H1 (cell line): ENCODE results near the gene DDN. TPM values are rescaled to one million over a fixed set of nuclear protein-coding genes. Genes with fewer than 3 reads are reported as not detected.

Source experiments
- ASH2L ChIP-seq: fragments of 200-600, 300-600 bp; sonication (generic); IDR thresholded peaks from one replicate; pipeline ENCODE4 v1.7.1; 2017; ENCODE audit warnings: low read length
- BACH1 ChIP-seq: IDR thresholded peaks from 2 replicates; pipeline ENCODE4 v1.6.1; 2012; ENCODE audit warnings: low read length, improper control_type of control experiment
- CBX5 ChIP-seq: fragments of 300-800, 300-1000 bp; sonication (generic); IDR thresholded peaks from 2 replicates; pipeline ENCODE4 v1.7.1; 2016; ENCODE audit warnings: antibody characterized with exemption, low read length, low read depth
- CREB1 ChIP-seq: IDR thresholded peaks from 2 replicates; pipeline ENCODE4 v1.6.1; 2012; ENCODE audit warnings: inconsistent platforms
- CTBP2 ChIP-seq: IDR thresholded peaks from 2 replicates; pipeline ENCODE4 v1.7.0; 2011; ENCODE audit warnings: borderline replicate concordance, mild to moderate bottlenecking, moderate library complexity, mixed read lengths, low read length; ENCODE audit not compliant: insufficient read depth, insufficient read length
- EGR1 ChIP-seq: IDR thresholded peaks from 2 replicates; pipeline ENCODE4 v1.6.1; 2011; ENCODE audit warnings: low read depth, low read length, borderline replicate concordance
- EZH2 ChIP-seq: fragments of 200-600 bp; sonication (generic); IDR thresholded peaks from 2 replicates; pipeline ENCODE4 v1.7.1; 2012; ENCODE audit warnings: low read depth, mild to moderate bottlenecking, moderate library complexity, low read length, inconsistent platforms; ENCODE audit not compliant: severe bottlenecking
- FOSL1 ChIP-seq: IDR thresholded peaks from 2 replicates; pipeline ENCODE4 v1.6.1; 2011; ENCODE audit warnings: mild to moderate bottlenecking, low read depth, low read length, moderate library complexity; ENCODE audit not compliant: insufficient read depth
- HDAC2 ChIP-seq, 2 experiments: fragments of 300-600 bp in 1 of 2; sonication (generic) in 1 of 2; IDR thresholded peaks; 2 replicates each; pipeline ENCODE4 v1.6.1; 2011 to 2012; ENCODE audit warnings: low read depth in 2 of 2, low read length in 2 of 2, mild to moderate bottlenecking in 2 of 2, moderate library complexity in 2 of 2, borderline replicate concordance in 1 of 2, inconsistent platforms in 1 of 2
- JUN ChIP-seq: IDR thresholded peaks from 2 replicates; pipeline ENCODE4 v1.6.1; 2011; ENCODE audit warnings: low read depth, mild to moderate bottlenecking, improper control_type of control experiment, low read length
- KDM1A ChIP-seq: fragments of 200-600, 300-600 bp; sonication (generic); IDR thresholded peaks from 2 replicates; pipeline ENCODE4 v1.7.1; 2016; ENCODE audit warnings: mild to moderate bottlenecking, low read length, borderline replicate concordance
- MAX ChIP-seq: IDR thresholded peaks from 2 replicates; pipeline ENCODE4 v1.6.1; 2012; ENCODE audit warnings: inconsistent platforms
- PHF8 ChIP-seq: fragments of 200-600 bp; sonication (generic); conservative IDR thresholded peaks from 2 replicates; pipeline ENCODE4 v1.7.1; 2012; ENCODE audit warnings: low read depth, mild to moderate bottlenecking, inconsistent platforms, low read length, moderate library complexity
- POU5F1 ChIP-seq: IDR thresholded peaks from 2 replicates; pipeline ENCODE4 v1.6.1; 2011; ENCODE audit warnings: low read depth, mild to moderate bottlenecking, low read length, moderate library complexity
- RNF2 ChIP-seq: fragments of 200-900, 300-1000 bp; sonication (generic); IDR thresholded peaks from 2 replicates; pipeline ENCODE4 v1.7.1; 2016; ENCODE audit warnings: borderline replicate concordance, low read depth, mild to moderate bottlenecking, antibody characterized with exemption, low read length; ENCODE audit not compliant: poor library complexity, severe bottlenecking; ENCODE audit errors: missing control alignments
- SAP30 ChIP-seq: fragments of 300-600 bp; sonication (generic); IDR thresholded peaks from 2 replicates; pipeline ENCODE4 v1.7.1; 2012; ENCODE audit warnings: low read length, moderate library complexity, mild to moderate bottlenecking, inconsistent platforms; ENCODE audit not compliant: insufficient read depth, insufficient replicate concordance
- SIN3A ChIP-seq, 2 experiments: IDR thresholded peaks in 1 of 2; conservative IDR thresholded peaks in 1 of 2; 2 replicates each; pipeline ENCODE4 v1.6.1; 2011 to 2012; ENCODE audit warnings: low read length in 2 of 2, improper control_type of control experiment in 1 of 2, low read depth in 1 of 2, mild to moderate bottlenecking in 1 of 2
- SIX5 ChIP-seq: IDR thresholded peaks from 2 replicates; pipeline ENCODE4 v1.6.1; 2011; ENCODE audit warnings: mild to moderate bottlenecking, low read depth, low read length
- SUZ12 ChIP-seq: fragments of 200-600 bp; sonication (generic); IDR thresholded peaks from 2 replicates; pipeline ENCODE4 v1.6.1; 2012; ENCODE audit warnings: mild to moderate bottlenecking, inconsistent platforms, low read length, moderate library complexity, mixed read lengths
- TAF1 ChIP-seq: IDR thresholded peaks from 2 replicates; pipeline ENCODE4 v1.6.1; 2011; ENCODE audit warnings: mild to moderate bottlenecking, low read depth, low read length
- USF2 ChIP-seq: IDR thresholded peaks from 2 replicates; pipeline ENCODE4 v1.6.1; 2011; ENCODE audit warnings: low read length, improper control_type of control experiment
- YY1 ChIP-seq: IDR thresholded peaks from 2 replicates; pipeline ENCODE4 v1.6.1; 2011; ENCODE audit warnings: low read depth, mild to moderate bottlenecking, low read length
- polyA plus RNA-seq, 7 experiments: library from polyadenylated mRNA; depleted of rRNA in 3 of 7; stranded (reverse) in 5 of 7; unstranded in 2 of 7; fragments of >200 nt in 5 of 7; fragments of 200-250 nt in 2 of 7; gene quantifications; 1 replicate in 5 of 7; 2 replicates in 1 of 7; 4 replicates in 1 of 7; pipeline versions ENCODE4 v1.2.1 to v1.2.3, GENCODE V29; 2011 to 2013; ENCODE audit warnings: missing spikeins in 2 of 7, mixed read lengths in 2 of 7
- total RNA-seq: library from RNA; stranded (reverse); fragmentation: NEBNext Ultra II Directional; extraction: Animal tissue kit (Norgen Biotek cat#: 25700); gene quantifications from 2 replicates; pipeline ENCODE4 v1.2.1, GENCODE V29; 2021

Gene DDN
- total and polyA plus RNA-seq, 2 of the 8 experiments (the other 6 are each of a cell fraction or from before 2014, with no cell fraction given), result 0.14 to 0.30 TPM

DNA sequence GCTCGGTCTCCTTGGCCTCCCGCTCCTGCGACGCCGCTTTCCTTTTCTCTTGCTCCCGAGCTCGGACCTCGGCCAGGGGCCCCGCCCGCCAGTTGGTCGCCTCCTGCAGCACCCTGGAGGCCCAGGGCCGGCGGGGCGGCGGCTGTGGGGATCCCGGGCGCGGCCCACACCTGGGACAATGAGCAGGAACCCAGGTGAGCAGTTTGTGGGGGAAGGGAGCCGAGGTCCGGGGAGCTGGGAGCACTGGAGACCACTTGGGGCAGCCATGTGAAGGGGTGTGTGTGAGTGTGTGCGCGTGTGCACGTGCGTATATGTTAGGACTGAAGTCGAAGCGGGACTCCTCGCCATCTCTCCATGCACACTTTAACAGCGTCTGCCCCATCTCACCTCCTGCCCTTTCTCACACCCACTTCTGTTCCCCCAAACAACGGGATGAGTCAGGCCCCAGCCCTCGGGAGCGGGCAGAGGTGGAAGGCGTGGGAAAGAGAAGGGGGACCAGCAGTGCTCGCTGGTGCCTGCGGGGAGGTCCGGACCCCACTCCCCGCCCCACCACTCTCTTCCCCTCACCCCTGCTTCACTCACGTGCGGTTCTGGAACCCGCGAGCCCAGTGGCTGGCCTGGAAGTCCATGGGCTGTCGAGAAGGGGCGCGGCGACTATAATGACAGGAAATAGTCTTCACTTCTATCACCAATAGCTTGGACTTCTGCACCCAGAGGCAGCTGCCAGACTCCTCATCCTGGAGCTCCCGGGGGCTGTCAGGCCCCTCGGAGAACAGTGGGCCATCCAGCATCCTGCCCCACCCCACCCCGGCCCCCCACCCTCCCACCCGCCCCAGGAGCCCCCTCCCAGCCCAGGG is 450 bp downstream of the DDN start (continued):
- TF ChIP-seq RNF2 (peak; percentile 56), EGR1 (no peak), PHF8 (no peak), SIX5 (no peak), HDAC2 (IDR thresholded peaks at IDR 0.05; ENCODE audit: borderline replicate concordance in 1 of 2, low read depth in 2 of 2, low read length in 2 of 2) (peak in 1 of 2 experiments; percentile 45; a peak in 1 of 4 replicates), USF2 (no peak), EZH2 (peak; percentile 24), YY1 (no peak), BACH1 (no peak), KDM1A (no peak), ASH2L (no peak), CREB1 (no peak), SUZ12 (peak; percentile 5), FOSL1 (no peak), SIN3A (conservative IDR thresholded peaks at IDR 0.05 in 1 of 2, IDR thresholded peaks at IDR 0.05 in 1 of 2; ENCODE audit: low read depth in 1 of 2, low read length in 2 of 2) (0 out of 4 replicates have a peak, but pooled peaks have one; percentile 9 to 19), MAX (peak; percentile 98), JUN (no peak), POU5F1 (no peak), SAP30 (no peak), CTBP2 (no peak), CBX5 (no peak), TAF1 (no peak)
